IMR-90 (cell line): ENCODE measurements around the gene ZNF593. TPM values are rescaled to one million over a fixed set of nuclear protein-coding genes. Genes with fewer than 3 reads are reported as not detected.

Experiments
- ATAC-seq: fragments of 200-7000 bp; cut with Tn5 transposase; 2 replicates; pipeline ENCODE4 v1.9.1; 2020; ENCODE audit warnings: low read depth, mild to moderate bottlenecking, moderate library complexity
- BruUV-seq: library from RNA; stranded (reverse); fragments of 400-500 nt; replicated peaks from 2 replicates; lab custom pipeline; 2021; lab: Mats Ljungman, UMichigan
- CTCF ChIA-PET: fragments of 300-600 bp; formaldehyde crosslinking; extraction: SDS; loops from one replicate; lab custom pipeline; 2021; ENCODE audit warnings: antibody characterized with exemption; lab: Yijun Ruan, JAX
- POLR2A ChIA-PET: fragments of 300-600 bp; sonication (Branson Sonifier 250); formaldehyde crosslinking; loops from one replicate; lab custom pipeline; 2022; ENCODE audit warnings: antibody characterized with exemption; ENCODE audit not compliant: unreplicated experiment; lab: Charles Lee
- DNase-seq: peaks from one replicate; pipeline ENCODE4 v3.0.0; 2013
- H2AFZ ChIP-seq: replicated peaks from 2 replicates; pipeline ENCODE3; 2013; ENCODE audit warnings: low read length, mild to moderate bottlenecking; ENCODE audit not compliant: poor library complexity
- H2AK5ac ChIP-seq: 2 replicates; pipeline ENCODE4 v1.6.1; 2013; ENCODE audit warnings: low read depth, low read length, inconsistent platforms
- H2AK9ac ChIP-seq: replicated peaks from 2 replicates; pipeline ENCODE3; 2013; ENCODE audit warnings: mild to moderate bottlenecking, low read depth, low read length, moderate library complexity; ENCODE audit not compliant: poor library complexity
- H2BK120ac ChIP-seq: 2 replicates; pipeline ENCODE4 v1.6.1; 2013; ENCODE audit warnings: low read depth, low read length, inconsistent platforms
- H2BK15ac ChIP-seq: 3 replicates; pipeline ENCODE4 v1.6.1; 2013; ENCODE audit warnings: low read depth, low read length, inconsistent platforms
- H2BK20ac ChIP-seq: 2 replicates; pipeline ENCODE4 v1.6.1; 2013; ENCODE audit warnings: low read depth, mild to moderate bottlenecking, inconsistent platforms, low read length, moderate library complexity
- H2BK5ac ChIP-seq: 2 replicates; pipeline ENCODE4 v1.6.1; 2013; ENCODE audit warnings: mild to moderate bottlenecking, low read depth, low read length, inconsistent platforms; ENCODE audit not compliant: poor library complexity, severe bottlenecking
- H3K14ac ChIP-seq: replicated peaks from 2 replicates; pipeline ENCODE4 v1.6.1; 2013; ENCODE audit warnings: low read depth, low read length, inconsistent platforms
- H3K18ac ChIP-seq: 2 replicates; pipeline ENCODE4 v1.6.1; 2013; ENCODE audit warnings: low read depth, low read length, control low read depth
- H3K23ac ChIP-seq: 2 replicates; pipeline ENCODE4 v1.6.1; 2013; ENCODE audit warnings: low read depth, low read length, inconsistent platforms
- H3K27ac ChIP-seq: 2 replicates; pipeline ENCODE4 v1.5.1; 2013; ENCODE audit warnings: mild to moderate bottlenecking, control low read depth, low read length; ENCODE audit not compliant: insufficient read depth
- H3K27me3 ChIP-seq: 2 replicates; pipeline ENCODE4 v1.6.1; 2013; ENCODE audit warnings: low read length; ENCODE audit not compliant: control insufficient read depth, insufficient read depth
- H3K36me3 ChIP-seq: 2 replicates; pipeline ENCODE4 v1.6.1; 2013; ENCODE audit warnings: low read length, mixed read lengths; ENCODE audit not compliant: control insufficient read depth, insufficient read depth
- H3K4ac ChIP-seq: 2 replicates; pipeline ENCODE4 v1.6.1; 2013; ENCODE audit warnings: low read depth, low read length, inconsistent platforms
- H3K4me1 ChIP-seq: 2 replicates; pipeline ENCODE4 v1.6.1; 2013; ENCODE audit warnings: low read length, mixed read lengths; ENCODE audit not compliant: control insufficient read depth, insufficient read depth
- H3K4me2 ChIP-seq: 2 replicates; pipeline ENCODE4 v1.6.1; 2013; ENCODE audit warnings: low read depth, mild to moderate bottlenecking, control low read depth, low read length, moderate library complexity
- H3K4me3 ChIP-seq: 2 replicates; pipeline ENCODE4 v1.5.1; 2013; ENCODE audit warnings: low read depth, mild to moderate bottlenecking, control low read depth, low read length, moderate library complexity; ENCODE audit not compliant: insufficient read depth
- H3K56ac ChIP-seq: 2 replicates; pipeline ENCODE4 v1.6.1; 2013; ENCODE audit warnings: low read length, inconsistent platforms; ENCODE audit not compliant: insufficient read depth; ENCODE audit errors: extremely low read depth
- H3K79me1 ChIP-seq, 2 experiments: 2 replicates each; pipeline ENCODE4 v1.6.1; 2013; ENCODE audit warnings: low read length in 2 of 2, inconsistent platforms in 1 of 2, low read depth in 1 of 2
- H3K9ac ChIP-seq: 2 replicates; pipeline ENCODE4 v1.6.1; 2013; ENCODE audit warnings: low read depth, low read length, control low read depth
- H3K9me1 ChIP-seq: 2 replicates; pipeline ENCODE4 v1.6.1; 2013; ENCODE audit warnings: low read length, inconsistent platforms; ENCODE audit not compliant: insufficient read depth
- H3K9me3 ChIP-seq: 2 replicates; pipeline ENCODE4 v1.6.1; 2013; ENCODE audit warnings: low read length; ENCODE audit not compliant: control insufficient read depth, insufficient read depth
- H4K20me1 ChIP-seq: 2 replicates; pipeline ENCODE4 v1.6.1; 2013; ENCODE audit warnings: low read length, inconsistent platforms; ENCODE audit not compliant: insufficient read depth
- H4K5ac ChIP-seq: 2 replicates; pipeline ENCODE4 v1.6.1; 2013; ENCODE audit warnings: mild to moderate bottlenecking, low read depth, low read length, control low read depth
- H4K8ac ChIP-seq, 2 experiments: 2 replicates each; pipeline ENCODE4 v1.6.1; 2013; ENCODE audit warnings: low read depth in 2 of 2, low read length in 2 of 2, control low read depth in 1 of 2, inconsistent platforms in 1 of 2
- H4K91ac ChIP-seq: 2 replicates; pipeline ENCODE4 v1.6.1; 2013; ENCODE audit warnings: low read depth, low read length, inconsistent platforms; ENCODE audit not compliant: insufficient read depth
- CHD1 ChIP-seq: IDR thresholded peaks from 2 replicates; pipeline ENCODE4 v1.6.1; 2012; ENCODE audit warnings: low read depth, low read length, improper control_type of control experiment
- POLR2A ChIP-seq: IDR thresholded peaks from 2 replicates; pipeline ENCODE4 v1.6.1; 2012; ENCODE audit warnings: mild to moderate bottlenecking, low read depth, low read length
- WGBS, 2 experiments: methylation state at CpG; one replicate each; pipeline versions ENCODE4 v1.1.5 to v1.1.7; 2013; ENCODE audit warnings: missing lambda C conversion rate in 2 of 2; ENCODE audit not compliant: insufficient read length in 1 of 2; ENCODE audit errors: extremely low coverage in 2 of 2; 5-methylcytosine and 5-hydroxymethylcytosine counted together
- dilution Hi-C: fragments of 300-500 bp; cut with HindIII; formaldehyde crosslinking; loops from one replicate; pipeline ENCODE4 v1.14.3; 2018; ENCODE audit warnings: low sequenced_read_pairs; ENCODE audit not compliant: unreplicated experiment
- in situ Hi-C: fragments of 300-500 bp; cut with MboI; formaldehyde crosslinking; loops from 3 replicates; pipeline ENCODE4 v1.14.3; 2019; ENCODE audit warnings: low sequenced_read_pairs, inconsistent platforms, mixed read lengths
- intact Hi-C: fragments of 100-400 bp; cut with micrococcal nuclease; formaldehyde crosslinking; loops from 2 replicates; pipeline ENCODE4 v1.10.0; 2022
- polyA plus RNA-seq, 3 experiments: library from polyadenylated mRNA; depleted of rRNA; stranded (reverse); fragments of >200 nt; gene quantifications; 2 replicates each; pipeline ENCODE4 v1.2.3, GENCODE V29; 2012; ENCODE audit warnings: low replicate concordance in 1 of 3
- total RNA-seq: library from RNA; depleted of rRNA; stranded (reverse); fragments of >200 nt; gene quantifications from 2 replicates; pipeline ENCODE4 v1.2.3, GENCODE V29; 2012; rRNA removed

Gene ZNF593
- total and polyA plus RNA-seq, 2 of the 4 experiments (the other 2 are of a cell fraction) = 22.2 to 57.7 TPM

GRCh38 chr1:26218906-26219494 is 49.3 kb downstream of the ZNF593 start:
- Histone ChIP-seq H4K5ac (no peak overlapping the region), H3K18ac (no peak overlapping the region), H3K23ac (no peak overlapping the region), H3K4me1 (no peaks in the 10 kb centered on the region), H3K14ac (no peak overlapping the region), H4K20me1 (no peaks in the 10 kb centered on the region), H3K4me3 (no peak overlapping the region), H3K9me3 (no peaks in the 10 kb centered on the region), H3K9ac (no peak overlapping the region), H2AK5ac (no peak overlapping the region), H3K4ac (no peak overlapping the region), H2AK9ac (no peak overlapping the region), H2BK15ac (no peak overlapping the region), H2BK20ac (no peak overlapping the region), H3K27ac (no peak overlapping the region), H3K9me1 (no peaks in the 10 kb centered on the region), H2BK120ac (no peak overlapping the region), H3K79me1 (no peaks in the 10 kb centered on the region), H4K8ac (no peak overlapping the region), H4K91ac (no peak overlapping the region), H2BK5ac (no peak overlapping the region), H3K56ac (no peak overlapping the region), H3K4me2 (no peak overlapping the region), H2AFZ (no peak overlapping the region), H3K36me3 (no peaks in the 10 kb centered on the region), H3K27me3 (peaks cover 40% of the 10 kb centered on the region)
- in situ Hi-C loops (no loop called here), intact Hi-C loops (no loop called here), dilution Hi-C loops (no loop called here)
- no peak for DNase-seq
- CTCF ChIA-PET = interaction anchor here (1.6 kb wide), 1 partner anchor 15 kb away, joined by 4 read pairs; the partner anchor contains the start of gene CEP85
- no peak for ATAC-seq
- BruUV-seq = no TSS peak
- POLR2A ChIA-PET = no interaction called here
- 57% methylated on average over 3 of the region's 11 CpGs; no CpG with 5 or more reads in 1 of the 2 experiments for WGBS, 2 experiments
- TF ChIP-seq CHD1 (no peak), POLR2A (no peak)

Other genes with a start within 250 kb of the ZNF593 start
- gene PAFAH2, start 171.8 kb upstream of the ZNF593 start, total RNA-seq = 11.9 and 12.2 TPM in 2 replicates
- gene PAFAH2, start 171.8 kb upstream of the ZNF593 start, polyA plus RNA-seq (2012; rRNA removed) = 7.2 and 8.3 TPM in 2 replicates
- gene EXTL1, start 148.1 kb upstream of the ZNF593 start, total RNA-seq = 0.56 and 0.90 TPM in 2 replicates
- gene EXTL1, start 148.1 kb upstream of the ZNF593 start, polyA plus RNA-seq (2012; rRNA removed) = 5.2 and 6.1 TPM in 2 replicates
- gene SLC30A2, start 123.8 kb upstream of the ZNF593 start, total RNA-seq = not detected in 2 replicates
- not detected in 2 replicates for gene SLC30A2, start 123.8 kb upstream of the ZNF593 start, polyA plus RNA-seq (2012; rRNA removed)
- not detected in 2 replicates for gene TRIM63, start 102.3 kb upstream of the ZNF593 start, total RNA-seq
- gene TRIM63, start 102.3 kb upstream of the ZNF593 start, polyA plus RNA-seq (2012; rRNA removed) = not detected in 2 replicates
- 3.0 and 5.8 TPM in 2 replicates for gene PDIK1L, start 58.1 kb upstream of the ZNF593 start, total RNA-seq
- 1.2 and 1.4 TPM in 2 replicates for gene PDIK1L, start 58.1 kb upstream of the ZNF593 start, polyA plus RNA-seq (2012; rRNA removed)
- not detected in 2 replicates for gene FAM110D, start 10.8 kb upstream of the ZNF593 start, total RNA-seq
- not detected in 2 replicates for gene FAM110D, start 10.8 kb upstream of the ZNF593 start, polyA plus RNA-seq (2012; rRNA removed)
- gene C1orf232, start 945 bp upstream of the ZNF593 start, total RNA-seq = not detected in 2 replicates
- not detected in 2 replicates for gene C1orf232, start 945 bp upstream of the ZNF593 start, polyA plus RNA-seq (2012; rRNA removed)
- not detected in 2 replicates for gene ZNF593OS, start 1.9 kb downstream of the ZNF593 start, total RNA-seq
- gene ZNF593OS, start 1.9 kb downstream of the ZNF593 start, polyA plus RNA-seq (2012; rRNA removed) = not detected in 2 replicates
- gene CNKSR1, start 7.6 kb downstream of the ZNF593 start, total RNA-seq = 0.28 TPM in 1 of 2 replicates, not detected in the other
- 0.30 and 0.43 TPM in 2 replicates for gene CNKSR1, start 7.6 kb downstream of the ZNF593 start, polyA plus RNA-seq (2012; rRNA removed)
- not detected in 2 replicates for gene CATSPER4, start 20.7 kb downstream of the ZNF593 start, total RNA-seq
- not detected in 2 replicates for gene CATSPER4, start 20.7 kb downstream of the ZNF593 start, polyA plus RNA-seq (2012; rRNA removed)
- gene CEP85, start 64.3 kb downstream of the ZNF593 start, total RNA-seq = 11.1 and 11.5 TPM in 2 replicates
- gene CEP85, start 64.3 kb downstream of the ZNF593 start, polyA plus RNA-seq (2012; rRNA removed) = 11.2 and 11.8 TPM in 2 replicates
- 32.2 and 35.0 TPM in 2 replicates for gene SH3BGRL3, start 110.2 kb downstream of the ZNF593 start, total RNA-seq
- 483 and 565 TPM in 2 replicates for gene SH3BGRL3, start 110.2 kb downstream of the ZNF593 start, polyA plus RNA-seq (2012; rRNA removed)
- 3.6 and 5.2 TPM in 2 replicates for gene UBXN11, start 136.7 kb downstream of the ZNF593 start, total RNA-seq
- 17.0 and 18.4 TPM in 2 replicates for gene UBXN11, start 136.7 kb downstream of the ZNF593 start, polyA plus RNA-seq (2012; rRNA removed)
- gene CD52, start 148.1 kb downstream of the ZNF593 start, total RNA-seq = not detected in 2 replicates
- gene CD52, start 148.1 kb downstream of the ZNF593 start, polyA plus RNA-seq (2012; rRNA removed) = 1.3 and 1.6 TPM in 2 replicates
- not detected in 2 replicates for gene CRYBG2, start 184.2 kb downstream of the ZNF593 start, total RNA-seq
- not detected in 2 replicates for gene CRYBG2, start 184.2 kb downstream of the ZNF593 start, polyA plus RNA-seq (2012; rRNA removed)
- not detected in 2 replicates for gene ZNF683, start 202.8 kb downstream of the ZNF593 start, total RNA-seq
- not detected in 2 replicates for gene ZNF683, start 202.8 kb downstream of the ZNF593 start, polyA plus RNA-seq (2012; rRNA removed)
- gene LIN28A, start 240.9 kb downstream of the ZNF593 start, total RNA-seq = not detected in 2 replicates
- not detected in 2 replicates for gene LIN28A, start 240.9 kb downstream of the ZNF593 start, polyA plus RNA-seq (2012; rRNA removed)